KBM-7 (cell line): Measurements from ENCODE around the gene CDH4.

Experiments used
- DNase-seq: peaks from one replicate; pipeline ENCODE4 v3.0.0-alpha.2; 2015
- in situ Hi-C: fragments of 300-500 bp; cut with MboI; formaldehyde crosslinking; loops from 2 replicates; pipeline ENCODE4 v1.14.3; 2020; ENCODE audit warnings: low sequenced_read_pairs, low pct_unique_long_range_greater_than_20kb, mixed read lengths

CDH4 gene

GRCh38 chr20:61487346-61487996, 235.4 kb downstream of the CDH4 start:
- no peak for DNase-seq
- in situ Hi-C loops = no loop called here

DNA sequence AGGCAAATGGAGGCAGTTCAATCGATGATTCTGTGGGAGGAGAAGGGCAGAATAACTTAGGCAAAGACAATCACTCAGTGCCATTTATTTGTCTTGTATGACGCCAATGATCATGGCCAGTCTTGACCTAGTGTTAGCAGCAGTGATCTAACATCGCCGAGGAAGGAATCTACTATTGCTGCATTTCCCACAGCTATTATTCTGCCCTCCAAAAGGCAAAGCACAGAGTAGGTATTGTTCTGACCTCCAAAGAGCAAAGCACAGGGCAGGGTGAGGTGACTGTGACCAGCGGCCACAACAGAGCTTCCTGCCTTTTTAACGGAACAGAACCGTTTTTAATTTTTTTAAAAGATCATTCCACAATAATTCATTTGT, 235.9 kb downstream of the CDH4 start:
- no peak for DNase-seq
- in situ Hi-C loops = no loop called here

GRCh38 chr20:61490721-61491120, 238.7 kb downstream of the CDH4 start:
- DNase-seq = no peak
- in situ Hi-C loops = no loop called here

DNA sequence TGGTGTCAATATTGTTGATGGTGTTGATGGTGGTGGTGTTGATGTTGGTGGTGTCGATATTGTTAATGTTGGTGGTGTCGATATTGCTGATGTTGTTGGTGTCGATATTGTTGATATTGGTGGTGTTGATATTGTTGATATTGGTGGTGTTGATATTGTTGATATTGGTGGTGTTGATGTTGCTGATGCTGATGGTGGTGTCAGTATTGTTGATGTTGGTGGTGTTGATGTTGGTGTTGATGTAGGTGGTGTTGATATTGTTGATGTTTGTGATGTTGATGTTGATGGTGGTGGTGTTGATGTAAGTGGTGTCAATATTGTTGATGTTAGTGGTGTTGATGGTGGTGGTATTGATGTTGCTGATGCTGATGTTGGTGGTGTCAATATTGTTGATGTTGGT, 240.0 kb downstream of the CDH4 start:
- in situ Hi-C loops = no loop called here
- no peak for DNase-seq

DNA sequence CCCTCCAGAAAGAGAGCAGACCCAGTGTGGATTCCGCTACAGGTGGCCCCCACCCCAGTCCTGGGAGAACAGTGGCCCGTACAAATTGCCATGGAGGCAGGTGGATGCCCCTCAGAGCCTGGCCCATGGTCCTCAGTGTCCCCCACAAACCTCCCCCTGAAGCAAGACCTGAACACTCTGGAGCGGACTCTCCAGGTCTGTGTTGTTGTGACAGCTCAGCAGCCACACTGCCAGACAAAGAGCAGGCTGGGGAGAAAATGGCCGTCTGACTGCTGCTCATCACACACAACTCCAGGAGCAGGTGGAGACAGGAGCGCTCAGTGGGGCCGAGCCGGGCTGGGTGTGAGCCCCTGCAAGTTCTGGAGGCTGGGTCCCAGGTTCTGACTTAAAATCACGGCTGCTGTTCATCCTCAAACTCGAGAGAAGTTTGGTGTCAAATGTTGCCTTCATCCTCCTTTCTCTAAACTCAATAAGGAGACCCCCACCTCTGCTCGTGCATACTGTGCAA, 241.8 kb downstream of the CDH4 start:
- in situ Hi-C loops = no loop called here
- DNase-seq = no peak

- in situ Hi-C loops = no loop called here
- no peak for DNase-seq
Observed at GRCh38 chr20:61494763-61495575, 242.9 kb downstream of the CDH4 start.

DNA sequence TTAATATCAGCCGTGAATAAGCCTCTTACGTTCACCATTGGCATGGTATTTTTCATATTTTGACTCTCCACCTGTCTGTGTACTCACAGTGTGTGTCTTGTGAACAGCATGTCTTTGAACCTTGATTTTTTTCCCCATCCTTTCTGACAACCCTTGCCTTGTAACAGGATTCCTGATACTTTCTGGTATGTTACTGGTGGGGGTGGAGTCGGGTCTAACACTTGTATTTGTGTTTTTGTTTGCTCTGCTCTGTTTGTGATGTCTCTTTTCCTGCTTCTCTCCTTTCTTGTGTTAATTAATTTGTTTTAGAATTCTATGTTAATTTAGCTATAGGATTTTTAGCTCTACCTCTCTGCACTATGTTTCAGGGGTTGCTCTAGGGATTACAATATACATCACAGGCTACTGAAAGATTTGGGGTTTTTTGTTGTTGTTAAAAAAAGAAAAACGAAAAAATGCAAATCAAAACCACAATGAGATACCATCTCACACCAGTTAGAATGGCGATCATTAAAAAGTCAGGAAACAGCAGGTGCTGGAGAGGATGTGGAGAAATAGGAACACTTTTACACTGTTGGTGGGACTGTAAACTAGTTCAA, 245.1 kb downstream of the CDH4 start:
- in situ Hi-C loops = no loop called here
- DNase-seq = no peak

- in situ Hi-C loops = no loop called here
- DNase-seq = no peak
Observed at GRCh38 chr20:61499859-61500554, 247.9 kb downstream of the CDH4 start.

GRCh38 chr20:61500791-61501321, 248.8 kb downstream of the CDH4 start:
- no peak for DNase-seq
- in situ Hi-C loops = no loop called here

GRCh38 chr20:61502433-61502832, 250.4 kb downstream of the CDH4 start:
- DNase-seq = no peak
- in situ Hi-C loops = no loop called here

DNA sequence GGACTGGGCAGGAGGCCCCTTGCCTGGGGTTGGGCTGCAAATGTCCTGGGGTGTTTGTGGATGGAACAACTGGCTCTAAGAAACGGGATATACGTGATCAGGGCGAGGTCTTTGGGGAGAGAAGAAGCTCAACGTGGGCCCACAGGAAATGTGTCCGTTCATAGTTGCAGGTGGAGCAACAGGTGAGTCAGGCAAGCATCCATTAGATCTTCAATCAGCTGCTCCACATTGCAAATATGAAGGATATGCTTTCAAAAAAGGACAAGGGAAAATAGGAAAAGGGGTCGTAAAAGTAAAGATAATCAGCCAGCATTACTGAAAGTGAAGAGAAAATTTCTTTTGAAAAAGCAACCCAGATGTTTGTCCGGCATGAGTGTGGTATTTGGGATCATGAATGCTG, 251.0 kb downstream of the CDH4 start:
- DNase-seq = no peak
- in situ Hi-C loops = no loop called here

GRCh38 chr20:61505508-61505907, 253.4 kb downstream of the CDH4 start:
- DNase-seq = no peak
- in situ Hi-C loops = no loop called here

GRCh38 chr20:61507778-61508177, 255.7 kb downstream of the CDH4 start:
- DNase-seq = no peak
- in situ Hi-C loops = no loop called here

DNA sequence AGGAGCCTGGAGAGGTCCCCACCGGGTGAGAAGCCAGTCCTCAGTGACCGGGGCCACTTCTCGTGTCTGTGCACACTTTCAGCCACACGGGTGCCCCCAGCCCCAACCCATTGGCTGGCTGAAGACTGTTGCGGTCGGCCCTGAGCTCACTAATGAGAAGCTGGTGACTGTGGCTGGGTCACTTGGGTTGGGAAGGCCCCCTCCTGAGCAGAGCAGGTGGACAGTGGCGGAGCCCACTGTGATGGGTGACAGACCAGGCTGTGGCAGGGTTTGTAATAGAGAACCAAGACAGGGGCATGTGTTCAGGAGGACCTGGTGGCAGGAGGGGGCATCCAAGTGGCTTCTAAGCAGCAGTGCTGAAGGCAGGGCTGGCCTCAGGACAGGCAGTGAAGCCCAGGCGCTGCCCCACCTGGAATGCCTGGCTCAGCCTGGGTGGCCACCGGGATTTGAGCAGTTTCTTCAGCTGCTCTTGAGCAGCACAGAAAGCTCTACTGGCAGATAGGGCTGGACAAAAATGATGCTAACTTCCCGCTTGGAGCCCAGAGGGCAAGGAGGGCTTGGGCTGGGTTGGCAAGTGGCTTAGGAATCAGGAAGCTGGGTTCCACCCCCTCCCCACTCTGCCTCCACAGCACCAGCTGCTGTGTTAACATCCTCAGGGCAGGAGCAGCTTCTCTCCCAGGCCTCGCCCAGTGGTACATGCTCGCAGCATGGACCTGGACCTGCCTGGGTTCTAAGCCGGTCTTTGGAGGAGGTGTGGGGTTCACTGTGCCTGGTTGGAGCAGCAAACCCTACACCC, 256.4 kb downstream of the CDH4 start:
- in situ Hi-C loops = no loop called here
- DNase-seq = no peak

GRCh38 chr20:61510778-61511330, 258.8 kb downstream of the CDH4 start:
- in situ Hi-C loops = no loop called here
- DNase-seq = no peak

- DNase-seq = no peak
- in situ Hi-C loops = no loop called here
Observed at GRCh38 chr20:61512475-61512874, 260.4 kb downstream of the CDH4 start.

DNA sequence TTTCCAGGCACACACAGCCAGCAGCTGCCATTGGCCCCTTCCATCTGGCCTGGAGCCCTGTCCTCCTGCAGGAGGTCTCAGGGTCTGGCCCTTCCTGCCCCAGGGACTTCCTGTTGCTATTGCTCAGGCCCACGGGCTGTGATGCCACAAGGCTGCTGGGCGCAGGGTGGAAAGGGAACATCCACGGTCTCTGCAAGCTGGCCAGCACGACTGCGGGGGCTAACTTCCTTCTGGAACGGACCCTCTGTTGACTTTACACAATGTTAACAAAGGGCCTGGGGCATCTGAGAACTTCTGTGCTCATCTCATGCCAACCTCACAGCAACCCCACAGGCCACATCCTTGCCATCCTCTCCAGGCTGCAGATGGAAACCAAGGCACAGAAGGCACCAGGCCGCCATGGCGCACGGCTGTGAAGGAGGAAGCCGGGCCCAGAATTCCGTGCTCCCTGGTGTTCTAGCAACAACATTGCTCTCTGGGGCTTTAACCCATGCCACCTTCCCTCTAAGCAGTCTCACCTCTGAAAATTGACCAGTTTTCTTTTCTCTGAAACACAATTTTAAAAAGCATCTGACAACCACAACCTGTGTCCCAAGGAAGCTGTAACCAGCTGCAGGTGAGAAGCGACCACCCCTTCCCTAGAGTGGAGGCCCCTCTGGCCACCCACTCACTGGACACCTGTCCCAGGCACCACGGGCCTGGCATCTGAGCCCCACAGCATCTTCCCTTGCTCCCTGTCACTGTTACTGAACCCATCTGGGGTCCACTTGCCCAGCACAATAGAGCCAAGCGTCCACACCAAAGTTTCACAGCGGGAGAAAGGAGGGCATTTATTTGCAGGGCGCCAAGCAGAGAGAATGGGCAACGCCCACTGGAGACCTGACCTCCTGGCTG, 261.3 kb downstream of the CDH4 start:
- in situ Hi-C loops = no loop called here
- DNase-seq = no peak

DNA sequence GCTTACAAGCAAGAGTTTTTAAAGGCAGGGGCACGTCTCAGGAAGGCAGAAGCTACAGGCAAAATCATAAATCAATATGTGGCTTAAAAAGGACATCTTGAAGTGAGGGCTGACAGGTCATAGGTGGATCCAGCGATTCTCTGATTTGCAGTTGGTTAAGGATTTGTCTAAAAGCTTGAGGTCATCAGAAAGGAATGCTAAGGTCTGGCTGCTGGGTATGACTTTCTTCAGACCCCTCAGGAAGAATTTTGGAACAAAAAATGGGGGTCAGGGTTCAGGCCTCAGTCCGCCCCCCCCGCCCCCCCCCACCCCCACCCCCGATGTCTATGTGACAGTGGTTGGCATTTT, 261.9 kb downstream of the CDH4 start:
- in situ Hi-C loops = no loop called here
- no peak for DNase-seq
